HG03342 (cell line): ENCODE results near the gene ARHGAP23.

Experiments used
- ATAC-seq: cut with Tn5 transposase; IDR thresholded peaks from one replicate; pipeline ENCODE4 v1.9.1; 2021; ENCODE audit warnings: mild to moderate bottlenecking, moderate library complexity; ENCODE audit not compliant: unreplicated experiment

The ARHGAP23 gene, protein sequence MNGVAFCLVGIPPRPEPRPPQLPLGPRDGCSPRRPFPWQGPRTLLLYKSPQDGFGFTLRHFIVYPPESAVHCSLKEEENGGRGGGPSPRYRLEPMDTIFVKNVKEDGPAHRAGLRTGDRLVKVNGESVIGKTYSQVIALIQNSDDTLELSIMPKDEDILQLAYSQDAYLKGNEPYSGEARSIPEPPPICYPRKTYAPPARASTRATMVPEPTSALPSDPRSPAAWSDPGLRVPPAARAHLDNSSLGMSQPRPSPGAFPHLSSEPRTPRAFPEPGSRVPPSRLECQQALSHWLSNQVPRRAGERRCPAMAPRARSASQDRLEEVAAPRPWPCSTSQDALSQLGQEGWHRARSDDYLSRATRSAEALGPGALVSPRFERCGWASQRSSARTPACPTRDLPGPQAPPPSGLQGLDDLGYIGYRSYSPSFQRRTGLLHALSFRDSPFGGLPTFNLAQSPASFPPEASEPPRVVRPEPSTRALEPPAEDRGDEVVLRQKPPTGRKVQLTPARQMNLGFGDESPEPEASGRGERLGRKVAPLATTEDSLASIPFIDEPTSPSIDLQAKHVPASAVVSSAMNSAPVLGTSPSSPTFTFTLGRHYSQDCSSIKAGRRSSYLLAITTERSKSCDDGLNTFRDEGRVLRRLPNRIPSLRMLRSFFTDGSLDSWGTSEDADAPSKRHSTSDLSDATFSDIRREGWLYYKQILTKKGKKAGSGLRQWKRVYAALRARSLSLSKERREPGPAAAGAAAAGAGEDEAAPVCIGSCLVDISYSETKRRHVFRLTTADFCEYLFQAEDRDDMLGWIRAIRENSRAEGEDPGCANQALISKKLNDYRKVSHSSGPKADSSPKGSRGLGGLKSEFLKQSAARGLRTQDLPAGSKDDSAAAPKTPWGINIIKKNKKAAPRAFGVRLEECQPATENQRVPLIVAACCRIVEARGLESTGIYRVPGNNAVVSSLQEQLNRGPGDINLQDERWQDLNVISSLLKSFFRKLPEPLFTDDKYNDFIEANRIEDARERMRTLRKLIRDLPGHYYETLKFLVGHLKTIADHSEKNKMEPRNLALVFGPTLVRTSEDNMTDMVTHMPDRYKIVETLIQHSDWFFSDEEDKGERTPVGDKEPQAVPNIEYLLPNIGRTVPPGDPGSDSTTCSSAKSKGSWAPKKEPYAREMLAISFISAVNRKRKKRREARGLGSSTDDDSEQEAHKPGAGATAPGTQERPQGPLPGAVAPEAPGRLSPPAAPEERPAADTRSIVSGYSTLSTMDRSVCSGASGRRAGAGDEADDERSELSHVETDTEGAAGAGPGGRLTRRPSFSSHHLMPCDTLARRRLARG (N-terminal part only)

DNA sequence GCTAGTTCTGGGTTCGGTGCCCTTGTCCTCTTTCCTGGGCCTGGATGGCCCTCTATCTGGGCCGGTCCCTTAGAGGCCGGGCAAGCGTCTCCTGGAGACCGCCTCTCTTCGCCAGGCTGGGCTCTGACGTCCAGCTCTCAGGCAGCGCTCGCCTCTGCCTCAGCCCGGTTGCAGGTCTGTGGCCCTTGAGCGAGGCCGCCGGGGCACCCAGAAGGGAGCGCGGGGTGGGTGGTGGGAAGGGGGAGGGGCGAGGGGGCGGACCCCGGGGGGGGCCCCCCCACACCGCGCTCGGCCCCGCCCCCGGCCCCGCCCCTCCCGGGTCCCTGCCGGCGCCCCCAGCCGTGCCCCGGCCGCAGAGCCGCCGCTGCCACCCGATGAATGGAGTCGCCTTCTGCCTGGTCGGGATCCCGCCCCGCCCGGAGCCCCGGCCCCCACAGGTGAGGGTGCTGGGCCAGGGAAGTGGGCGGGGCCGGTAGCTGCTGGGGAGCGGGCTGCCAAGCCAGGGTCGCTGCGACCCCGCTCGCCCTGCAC lies at the start of gene ARHGAP23:
ARHGAP23 (plus strand) TSS at position 353 of the 531 bp plus-strand sequence; CDS start at position 375, 22 bp downstream.
- ATAC-seq = no peak

GRCh38 chr17:38379448-38379847 lies 48.8 kb upstream of the ARHGAP23 start:
- ATAC-seq = no peak

DNA sequence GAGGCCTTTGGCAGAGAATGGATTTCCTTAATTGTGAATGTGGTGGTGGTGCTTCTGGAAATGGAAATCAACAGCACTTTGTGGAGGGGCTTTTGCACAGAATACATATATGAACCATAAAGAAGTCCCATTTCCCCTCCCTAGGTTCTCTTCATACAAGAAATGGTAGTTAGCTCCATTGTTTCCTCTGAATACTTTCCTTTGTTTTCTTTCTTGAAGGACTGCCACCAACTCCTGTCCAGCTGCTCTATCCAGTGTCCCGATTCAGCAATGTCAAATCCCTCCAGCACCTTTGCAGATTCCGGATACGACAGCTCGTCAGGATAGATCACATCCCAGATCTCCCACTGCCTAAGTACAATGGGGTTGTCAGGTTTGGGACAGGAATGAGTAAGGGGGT lies 33.2 kb upstream of the ARHGAP23 start:
- ATAC-seq = no peak

GRCh38 chr17:38397227-38397626 lies 31.0 kb upstream of the ARHGAP23 start:
- no peak for ATAC-seq

DNA sequence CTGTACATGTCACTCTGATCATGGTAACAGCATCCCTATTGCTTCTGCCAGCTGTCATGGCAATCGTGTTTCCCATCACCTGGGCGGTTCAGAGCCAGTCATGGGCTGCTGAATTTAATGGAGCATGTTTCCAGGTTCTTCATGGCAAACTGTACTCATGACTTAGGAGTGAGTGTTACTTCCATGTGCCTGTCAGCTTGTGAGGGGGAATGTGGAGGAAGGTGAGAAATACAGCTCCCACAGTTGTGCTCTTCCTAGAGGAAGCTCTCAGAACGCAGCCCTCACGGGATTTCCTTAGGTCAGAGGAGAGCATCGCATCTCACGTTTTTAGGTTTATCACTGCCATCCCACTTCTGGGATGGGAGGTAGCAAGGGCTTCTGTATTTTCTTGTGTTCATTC lies 28.0 kb upstream of the ARHGAP23 start:
- ATAC-seq = no peak

GRCh38 chr17:38401459-38401858 lies 26.8 kb upstream of the ARHGAP23 start:
- no peak for ATAC-seq

DNA sequence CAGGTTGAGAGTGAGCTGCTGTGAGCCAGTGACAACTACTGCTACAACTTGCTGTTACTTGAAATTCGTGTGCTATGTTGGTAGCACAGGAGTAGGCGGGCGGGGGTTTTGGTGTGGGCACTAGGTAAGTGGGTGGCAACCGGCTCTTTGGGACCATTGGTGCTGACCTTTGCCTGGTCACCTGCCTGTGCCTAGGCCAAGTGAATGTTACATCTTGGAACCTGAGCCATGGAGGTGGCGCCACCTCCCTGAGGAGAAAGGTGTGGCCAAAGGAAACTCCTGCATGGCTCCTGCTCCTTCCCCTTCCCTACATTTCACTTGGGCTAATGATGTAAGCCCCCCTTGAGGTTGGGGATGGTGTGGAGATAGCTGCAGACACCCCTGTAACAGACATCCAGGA lies 25.4 kb upstream of the ARHGAP23 start:
- no peak for ATAC-seq

- no peak for ATAC-seq
Measured at GRCh38 chr17:38403491-38403890, 24.8 kb upstream of the ARHGAP23 start.

DNA sequence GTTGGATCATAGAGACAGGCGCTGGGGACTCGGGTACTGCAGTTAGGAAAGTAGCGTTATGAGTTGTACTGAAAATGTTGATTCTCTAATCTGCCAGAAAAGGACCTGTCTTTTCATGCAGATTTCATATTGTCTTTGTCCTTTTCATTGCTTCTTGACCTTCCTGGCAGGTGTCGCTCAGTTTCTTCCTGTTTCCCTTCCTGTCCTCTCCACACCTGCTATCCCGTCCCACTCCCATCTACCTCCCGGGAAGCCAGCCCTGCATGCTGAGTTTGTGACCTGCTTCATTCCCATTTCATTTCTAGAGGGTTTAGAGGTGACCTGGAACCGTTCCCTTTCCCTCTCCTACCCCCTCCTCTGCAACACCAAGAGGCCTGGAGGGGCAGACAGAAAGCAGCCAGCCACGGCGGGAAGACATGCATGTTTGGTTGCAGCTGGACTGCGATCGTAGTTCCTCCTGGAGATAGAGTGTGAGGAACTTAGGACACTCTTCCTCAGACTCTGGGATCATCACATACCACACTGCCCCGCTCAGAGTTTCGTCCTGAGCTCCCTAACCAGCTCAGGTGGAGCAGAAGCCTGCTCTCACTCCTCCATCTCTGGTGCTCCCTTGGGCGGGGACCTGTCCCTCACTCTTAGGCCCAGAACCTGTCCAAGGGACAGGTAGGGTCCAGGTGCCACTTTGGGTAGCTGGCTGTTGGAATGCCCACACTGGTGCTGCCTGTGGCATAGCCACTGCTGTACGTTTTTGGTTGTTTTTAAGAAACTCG lies 23.9 kb upstream of the ARHGAP23 start:
- ATAC-seq = no peak

DNA sequence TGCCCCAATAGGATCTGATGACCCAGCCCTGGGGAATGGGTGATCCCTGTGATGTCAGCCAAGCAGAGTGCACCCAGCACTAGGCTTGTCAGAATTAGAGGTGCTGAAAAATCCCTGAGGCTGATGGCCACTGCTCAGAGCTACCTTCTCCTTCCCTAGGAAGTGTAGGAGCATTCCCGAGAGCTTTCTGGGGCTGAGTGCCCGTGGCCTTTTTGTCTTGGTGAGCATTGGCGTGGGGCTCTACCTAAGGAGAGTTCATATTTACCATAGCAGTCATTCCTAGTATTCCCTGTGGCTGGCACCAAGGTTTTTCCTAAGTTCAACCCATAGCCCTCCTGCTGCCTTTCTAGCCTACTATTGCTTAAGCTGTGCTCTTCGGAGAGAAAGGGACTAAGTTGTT lies 22.6 kb upstream of the ARHGAP23 start:
- ATAC-seq = no peak

DNA sequence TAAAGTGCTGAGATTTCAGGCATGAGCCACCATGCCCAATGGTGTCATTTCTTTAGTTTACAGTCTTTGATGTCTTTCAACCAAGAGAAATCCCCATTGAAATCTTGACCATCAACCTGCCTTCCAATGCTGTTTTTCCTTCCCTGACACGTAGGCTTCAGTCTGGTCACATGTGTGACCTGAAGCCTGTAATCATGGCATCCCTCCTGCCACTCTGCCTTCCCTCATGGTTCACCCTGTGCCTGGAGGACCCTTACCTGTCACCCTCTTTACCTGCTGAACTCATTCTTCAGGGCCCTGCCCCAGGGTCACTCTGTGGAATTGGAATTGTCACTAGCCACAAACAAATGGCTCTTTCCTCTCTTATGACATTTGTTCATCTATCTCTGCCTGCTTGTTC lies 18.1 kb upstream of the ARHGAP23 start:
- ATAC-seq = no peak

DNA sequence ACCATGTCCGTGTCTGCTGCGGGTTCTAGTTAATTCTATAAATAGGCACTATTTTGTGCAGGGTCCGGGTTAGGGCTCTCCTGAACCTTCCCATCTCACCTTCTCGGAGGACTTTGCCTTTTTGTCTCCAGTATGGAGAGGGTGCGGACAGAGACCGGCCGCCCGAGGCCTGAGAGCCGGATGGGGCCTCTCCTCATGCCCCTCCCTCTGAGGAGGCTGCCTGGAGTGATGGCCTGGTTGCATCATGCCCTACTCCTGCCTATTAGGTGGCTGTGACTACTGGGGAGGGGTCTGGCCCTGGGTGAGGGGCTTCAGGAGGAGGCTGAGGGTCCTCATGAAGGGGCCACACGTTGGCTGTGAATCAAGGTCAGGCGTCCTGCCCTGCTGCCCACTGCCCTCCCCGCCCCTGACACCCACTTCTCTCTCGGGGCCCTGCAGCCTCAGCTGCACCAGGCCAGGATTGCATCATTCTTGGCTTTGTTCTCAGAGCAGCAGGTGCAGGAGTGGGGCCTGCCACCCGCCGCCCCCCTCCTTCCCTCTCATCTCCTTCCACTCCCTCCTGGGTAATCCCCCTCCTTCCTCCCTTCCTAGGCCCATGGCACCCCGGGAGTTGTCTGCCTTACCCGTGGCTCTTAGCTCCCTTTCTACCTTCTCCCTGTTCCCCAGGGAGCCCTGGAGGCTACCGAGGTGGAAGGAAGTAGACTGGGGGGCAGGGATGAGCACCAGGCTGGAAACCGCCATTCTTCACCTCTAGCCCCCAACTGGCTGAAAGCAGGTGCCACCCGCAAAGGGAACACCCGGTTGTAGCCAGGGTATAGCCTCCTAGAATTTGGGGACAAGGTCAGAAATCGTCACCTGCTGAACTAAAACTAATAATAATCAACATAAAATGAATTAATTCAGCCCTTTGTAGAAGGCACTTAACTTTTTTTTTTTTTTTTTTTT lies 12.7 kb upstream of the ARHGAP23 start:
- no peak for ATAC-seq

DNA sequence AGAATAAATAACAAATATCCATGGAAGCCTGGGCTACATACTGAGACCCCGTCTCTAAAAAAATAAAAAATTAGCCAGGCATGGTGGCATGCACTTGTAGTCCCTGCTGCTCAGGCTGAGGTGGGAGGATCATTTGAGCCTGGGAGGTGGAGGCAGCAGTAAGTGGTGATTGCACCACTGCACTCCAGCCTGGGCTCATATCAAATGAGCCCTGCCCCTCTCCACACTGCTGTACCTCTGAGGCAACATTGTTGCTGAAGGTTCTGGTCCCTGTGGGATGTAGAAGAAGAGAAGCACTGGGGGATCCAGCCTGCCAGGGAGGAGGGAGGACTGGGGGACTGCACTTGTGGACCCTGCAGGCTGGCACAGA lies 11.4 kb upstream of the ARHGAP23 start:
- no peak for ATAC-seq

DNA sequence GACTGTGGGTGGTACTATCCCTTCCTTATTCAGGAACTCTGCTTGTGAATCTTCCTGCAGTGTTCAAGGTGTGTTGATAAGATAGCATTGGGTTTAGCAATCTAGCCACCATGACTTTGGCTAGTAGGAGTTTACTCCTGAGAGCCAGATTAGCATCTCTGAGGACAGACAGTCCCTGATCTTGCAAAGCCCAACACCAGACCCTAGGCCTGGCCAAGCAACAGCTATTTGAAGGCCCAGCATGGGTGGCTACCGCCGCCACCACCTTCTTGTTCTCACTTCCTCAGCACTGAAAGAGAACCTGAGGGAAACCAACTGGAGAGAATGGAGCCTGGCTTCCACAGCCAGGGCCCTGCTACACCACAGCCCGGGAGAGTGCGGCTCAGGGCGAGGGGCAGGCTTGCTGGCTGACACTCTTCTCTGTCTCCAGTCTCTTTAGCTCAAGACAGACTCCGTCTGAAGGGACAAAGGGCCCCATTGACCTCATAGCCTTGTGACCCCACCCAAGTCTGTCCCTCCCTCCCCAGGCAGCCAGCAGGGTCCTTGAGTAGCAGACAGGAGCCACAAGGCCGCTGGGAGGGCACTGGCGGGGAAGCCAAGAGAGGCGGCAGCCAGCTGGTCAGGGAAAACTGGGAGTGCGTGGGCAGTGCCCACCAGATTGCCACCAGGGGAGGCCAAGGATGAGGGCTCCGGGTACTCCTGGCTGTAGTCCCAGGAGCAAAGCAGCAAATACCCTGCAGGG lies 10.9 kb upstream of the ARHGAP23 start:
- no peak for ATAC-seq

GRCh38 chr17:38418062-38418692 lies 10.1 kb upstream of the ARHGAP23 start:
- no peak for ATAC-seq

GRCh38 chr17:38418693-38419507 lies 9.4 kb upstream of the ARHGAP23 start:
- no peak for ATAC-seq

GRCh38 chr17:38419508-38419981 lies 8.7 kb upstream of the ARHGAP23 start:
- ATAC-seq = no peak
